NCI-H526 (cell line): Measurements from ENCODE around the gene HMGA1.
"Not testable (repeated sequence)": the region's sequence is repeated elsewhere in the genome, so short reads cannot be mapped to it uniquely, and the experiment has no call there.

Source experiments
- DNase-seq, 2 experiments: peaks; one replicate each; lab custom pipeline; 2025; lab: John Stamatoyannopoulos, UW

HMGA1 gene

DNA sequence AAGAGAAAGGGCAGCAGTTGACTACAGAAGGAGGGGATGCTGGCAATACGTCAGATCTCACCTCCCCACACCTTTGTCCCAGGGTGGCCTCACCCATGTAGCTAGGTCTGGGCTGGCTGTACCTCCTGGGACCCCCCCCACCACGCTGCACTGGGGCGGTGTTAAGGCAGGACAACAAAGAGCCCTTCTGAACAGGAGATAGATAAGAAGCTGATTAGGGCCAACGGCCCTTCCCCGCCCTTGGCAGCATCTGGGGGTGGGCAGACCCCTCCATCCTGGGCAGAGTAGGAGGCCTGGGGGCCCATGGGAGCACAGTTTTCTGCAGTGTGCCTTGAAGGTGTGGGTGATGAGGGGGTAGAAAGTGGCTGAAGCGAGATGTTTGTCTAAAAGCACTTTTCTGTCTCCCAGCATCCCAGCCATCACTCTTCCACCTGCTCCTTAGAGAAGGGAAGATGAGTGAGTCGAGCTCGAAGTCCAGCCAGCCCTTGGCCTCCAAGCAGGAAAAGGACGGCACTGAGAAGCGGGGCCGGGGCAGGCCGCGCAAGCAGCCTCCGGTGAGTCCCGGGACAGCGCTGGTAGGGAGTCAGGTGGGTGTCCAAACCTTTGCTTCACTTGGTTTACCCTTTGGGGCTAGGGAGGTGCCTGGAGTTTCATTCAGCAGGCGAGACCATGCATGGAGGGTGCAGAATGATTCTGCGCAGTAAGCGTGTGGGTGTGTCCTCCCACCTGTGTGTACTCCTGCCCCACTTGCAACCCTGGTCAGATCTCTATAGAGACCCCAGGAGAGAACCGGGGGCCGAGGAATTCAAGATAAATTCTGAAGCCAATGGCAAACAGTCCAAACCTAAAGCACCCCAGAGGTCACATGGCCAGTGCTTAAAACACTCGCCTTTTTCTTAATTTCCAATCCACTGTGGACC, 3.9 kb downstream of the HMGA1 start:
- no peak for DNase-seq

- DNase-seq, result no peak
Measured at GRCh38 chr6:34241351-34242215, 4.9 kb downstream of the HMGA1 start.

- no peak for DNase-seq
Measured at GRCh38 chr6:34242252-34243130, 5.8 kb downstream of the HMGA1 start.

- DNase-seq, result no peak
Measured at GRCh38 chr6:34243131-34243771, 6.6 kb downstream of the HMGA1 start.

- no peak for DNase-seq
Measured at GRCh38 chr6:34243901-34244884, 7.5 kb downstream of the HMGA1 start.

DNA sequence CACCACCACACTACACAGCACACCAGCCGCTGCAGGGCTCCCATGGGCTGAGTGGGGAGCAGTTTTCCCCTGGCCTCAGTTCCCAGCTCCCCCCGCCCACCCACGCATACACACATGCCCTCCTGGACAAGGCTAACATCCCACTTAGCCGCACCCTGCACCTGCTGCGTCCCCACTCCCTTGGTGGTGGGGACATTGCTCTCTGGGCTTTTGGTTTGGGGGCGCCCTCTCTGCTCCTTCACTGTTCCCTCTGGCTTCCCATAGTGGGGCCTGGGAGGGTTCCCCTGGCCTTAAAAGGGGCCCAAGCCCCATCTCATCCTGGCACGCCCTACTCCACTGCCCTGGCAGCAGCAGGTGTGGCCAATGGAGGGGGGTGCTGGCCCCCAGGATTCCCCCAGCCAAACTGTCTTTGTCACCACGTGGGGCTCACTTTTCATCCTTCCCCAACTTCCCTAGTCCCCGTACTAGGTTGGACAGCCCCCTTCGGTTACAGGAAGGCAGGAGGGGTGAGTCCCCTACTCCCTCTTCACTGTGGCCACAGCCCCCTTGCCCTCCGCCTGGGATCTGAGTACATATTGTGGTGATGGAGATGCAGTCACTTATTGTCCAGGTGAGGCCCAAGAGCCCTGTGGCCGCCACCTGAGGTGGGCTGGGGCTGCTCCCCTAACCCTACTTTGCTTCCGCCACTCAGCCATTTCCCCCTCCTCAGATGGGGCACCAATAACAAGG, 8.5 kb downstream of the HMGA1 start:
- not testable (repeated sequence) for DNase-seq

GRCh38 chr6:34245761-34246140, 9.1 kb downstream of the HMGA1 start:
- DNase-seq, result not testable (repeated sequence)

- DNase-seq, result no peak
Measured at GRCh38 chr6:34246249-34246562, 9.5 kb downstream of the HMGA1 start.

- peak; percentile 9 to 60 for DNase-seq
Measured at GRCh38 chr6:34246563-34247391, 10.1 kb downstream of the HMGA1 start.

DNA sequence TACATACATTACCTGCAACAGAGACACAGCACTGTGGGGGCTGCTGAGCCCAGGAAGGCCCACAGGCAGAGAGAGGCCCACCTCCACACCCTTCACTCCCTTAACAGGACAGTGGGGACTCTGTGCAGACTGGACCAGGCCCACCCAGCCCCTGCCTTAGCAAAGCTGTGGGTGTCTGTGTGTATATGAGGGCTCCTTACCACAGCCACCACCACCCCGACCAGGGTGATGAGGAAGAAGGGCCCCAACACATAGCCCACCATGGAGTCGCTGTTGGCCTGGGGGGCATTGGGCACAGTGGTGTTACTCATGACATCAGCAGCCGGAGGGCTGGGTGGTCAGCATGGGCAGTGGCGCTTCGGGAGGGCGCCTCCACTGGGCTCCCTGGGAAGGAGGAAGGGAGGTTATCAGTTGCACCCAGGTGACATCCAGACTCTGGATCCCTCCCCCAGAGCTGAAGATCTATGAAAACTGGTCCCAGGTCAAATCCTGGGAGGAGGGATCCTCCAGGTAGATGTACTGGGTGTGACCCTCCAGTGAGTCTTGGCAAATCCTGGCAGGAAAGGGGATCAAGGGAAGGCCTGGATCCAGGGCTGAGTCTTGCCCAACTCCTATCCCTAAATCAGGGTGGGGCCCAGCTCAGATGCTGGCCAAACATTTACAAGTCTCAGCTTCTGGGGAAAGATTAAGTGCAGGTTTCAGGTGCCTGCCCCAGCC, 11.0 kb downstream of the HMGA1 start:
- no peak for DNase-seq

DNA sequence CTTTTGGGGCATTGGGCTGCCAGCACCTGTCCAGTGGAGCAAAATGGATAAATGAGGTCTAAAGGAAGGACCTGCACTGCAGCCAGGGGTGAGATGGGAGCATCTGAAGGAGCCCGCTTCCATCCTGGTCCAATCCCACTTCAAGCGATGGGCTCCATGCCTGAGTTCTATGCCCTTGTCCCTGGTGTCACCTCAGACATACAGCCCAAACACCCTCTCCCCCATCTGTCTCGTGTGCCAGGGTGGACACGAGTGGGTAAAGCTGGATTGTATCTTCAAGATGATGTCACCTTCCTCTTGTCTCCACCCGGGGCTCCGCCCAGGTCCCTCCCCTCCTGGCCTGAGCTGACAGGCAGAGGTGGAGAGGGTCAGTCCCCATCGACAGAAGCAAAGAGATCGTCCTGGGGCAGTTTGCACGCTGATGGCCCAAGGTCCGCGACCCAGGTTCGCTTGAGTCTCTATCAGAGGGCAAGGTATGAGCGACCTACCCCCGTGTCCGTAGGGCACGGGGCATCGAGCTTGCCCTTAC, 11.6 kb downstream of the HMGA1 start:
- DNase-seq, result peak in 1 of 2 experiments; percentile 47

DNA sequence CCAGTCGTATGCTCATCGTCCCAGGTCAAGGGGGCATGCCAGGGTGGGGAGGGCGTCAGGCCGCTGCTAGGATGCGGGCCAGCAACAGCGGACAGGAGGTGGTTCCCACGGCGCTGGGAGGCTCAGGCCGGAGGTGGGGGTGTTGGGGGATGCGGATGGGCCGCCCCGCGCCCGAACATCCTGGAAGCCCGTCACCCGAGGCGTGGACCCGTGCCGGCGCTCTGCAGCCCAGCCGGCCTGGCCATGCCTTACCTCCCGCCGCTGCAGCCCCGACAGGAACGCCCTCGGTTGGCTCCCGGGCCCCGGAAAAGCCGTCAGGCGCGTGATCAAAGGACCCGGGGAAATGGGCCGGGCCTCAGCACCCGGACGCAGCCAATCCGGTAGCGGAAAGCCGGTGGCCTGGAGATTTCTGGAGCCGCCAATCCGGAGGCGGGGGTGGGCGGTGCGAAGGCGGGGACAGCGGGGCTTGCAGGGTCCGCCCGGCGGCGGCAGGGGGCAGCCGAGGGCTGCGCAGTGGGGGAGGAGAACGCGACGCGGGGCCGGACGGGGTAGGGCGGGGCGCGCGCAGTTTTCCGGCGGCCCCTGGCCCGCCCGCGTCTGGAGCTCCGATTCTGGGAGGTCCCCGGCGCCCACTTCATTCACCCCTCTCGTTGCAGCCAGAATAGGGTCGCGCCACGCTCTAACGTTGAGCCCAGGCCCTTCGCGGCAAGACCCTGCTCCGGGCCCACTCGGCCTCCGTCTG, 12.2 kb downstream of the HMGA1 start, which contains the start of gene SMIM29:
Gene SMIM29 (minus strand): TSS at position 280 of the 742 bp plus-strand sequence. CDS start 1,215 bp downstream, outside the sequence.
- peak; percentile 77 to 97 for DNase-seq

DNA sequence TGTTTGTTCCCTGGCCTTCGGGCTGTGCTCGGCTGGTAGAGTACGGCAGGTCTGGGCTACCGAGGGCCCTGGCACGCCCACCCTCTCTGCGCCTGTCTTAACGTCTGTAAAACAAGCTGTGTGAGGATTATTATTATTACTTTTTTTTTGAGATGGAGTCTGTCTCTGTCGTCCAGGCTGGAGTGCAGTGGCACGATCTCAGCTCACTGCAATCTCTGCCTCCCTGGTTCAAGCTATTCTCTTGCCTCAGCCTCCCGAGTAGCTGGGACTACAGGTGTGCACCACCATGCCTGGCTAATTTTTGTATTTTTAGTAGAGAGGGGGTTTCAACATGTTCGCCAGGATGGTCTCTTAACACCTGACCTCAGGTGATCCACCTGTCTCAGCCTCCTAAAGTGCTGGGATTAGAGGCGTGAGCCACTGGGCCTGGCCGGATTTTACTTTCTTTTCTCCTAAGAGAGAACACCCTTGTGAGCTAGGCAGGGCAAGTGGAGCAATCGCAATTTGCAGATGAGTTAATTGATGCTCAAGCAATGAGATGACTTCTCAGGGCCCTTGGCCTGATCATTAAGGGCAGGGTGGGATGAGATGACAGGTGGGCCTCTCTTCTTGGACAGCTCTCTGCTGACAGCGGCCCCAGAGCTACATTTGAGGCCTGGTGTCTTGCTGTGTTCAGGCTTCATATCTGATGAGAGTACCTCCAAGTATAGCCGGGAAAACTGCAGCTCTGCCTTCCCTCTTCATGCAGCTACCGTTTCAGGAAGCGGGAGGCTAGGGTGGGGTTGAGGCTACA, 13.0 kb downstream of the HMGA1 start:
- DNase-seq, result no peak

GRCh38 chr6:34252395-34252794, 15.7 kb downstream of the HMGA1 start:
- not testable (repeated sequence) for DNase-seq

DNA sequence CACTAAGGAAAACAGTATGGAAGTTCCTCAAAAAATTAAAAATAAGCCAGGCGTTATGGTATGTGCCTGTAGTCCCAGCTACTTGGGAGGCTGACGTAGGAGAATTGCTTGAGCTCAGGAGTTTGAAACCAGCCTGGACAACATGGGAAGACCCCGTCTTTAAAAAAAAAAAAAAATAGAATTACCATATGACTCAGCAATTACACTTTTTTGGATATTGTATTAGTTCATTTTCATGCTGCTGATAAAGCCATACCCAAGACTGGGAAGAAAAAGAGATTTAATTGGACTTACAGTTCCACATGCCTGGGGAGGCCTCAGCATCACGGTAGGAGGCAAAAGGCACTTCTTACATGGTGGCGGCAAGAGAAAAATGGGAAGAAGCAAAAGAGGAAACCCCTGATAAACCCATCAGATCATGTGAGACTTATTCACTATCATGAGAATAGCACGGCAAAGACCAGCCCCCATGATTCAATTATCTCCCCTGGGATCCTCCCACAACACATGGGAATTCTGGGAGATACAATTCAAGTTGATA, 22.9 kb downstream of the HMGA1 start:
- DNase-seq, result no peak
